CD4-positive, alpha-beta T cell treated with Interleukin-4 for 4 hours (primary cell): Measurements from ENCODE around the gene CHD2.
"Not testable (repeated sequence)": the region's sequence is repeated elsewhere in the genome, so short reads cannot be mapped to it uniquely, and the experiment has no call there.

Experiments
- DNase-seq: peaks from one replicate; pipeline ENCODE4 v3.0.0-alpha.2; 2020

CHD2 gene

DNA sequence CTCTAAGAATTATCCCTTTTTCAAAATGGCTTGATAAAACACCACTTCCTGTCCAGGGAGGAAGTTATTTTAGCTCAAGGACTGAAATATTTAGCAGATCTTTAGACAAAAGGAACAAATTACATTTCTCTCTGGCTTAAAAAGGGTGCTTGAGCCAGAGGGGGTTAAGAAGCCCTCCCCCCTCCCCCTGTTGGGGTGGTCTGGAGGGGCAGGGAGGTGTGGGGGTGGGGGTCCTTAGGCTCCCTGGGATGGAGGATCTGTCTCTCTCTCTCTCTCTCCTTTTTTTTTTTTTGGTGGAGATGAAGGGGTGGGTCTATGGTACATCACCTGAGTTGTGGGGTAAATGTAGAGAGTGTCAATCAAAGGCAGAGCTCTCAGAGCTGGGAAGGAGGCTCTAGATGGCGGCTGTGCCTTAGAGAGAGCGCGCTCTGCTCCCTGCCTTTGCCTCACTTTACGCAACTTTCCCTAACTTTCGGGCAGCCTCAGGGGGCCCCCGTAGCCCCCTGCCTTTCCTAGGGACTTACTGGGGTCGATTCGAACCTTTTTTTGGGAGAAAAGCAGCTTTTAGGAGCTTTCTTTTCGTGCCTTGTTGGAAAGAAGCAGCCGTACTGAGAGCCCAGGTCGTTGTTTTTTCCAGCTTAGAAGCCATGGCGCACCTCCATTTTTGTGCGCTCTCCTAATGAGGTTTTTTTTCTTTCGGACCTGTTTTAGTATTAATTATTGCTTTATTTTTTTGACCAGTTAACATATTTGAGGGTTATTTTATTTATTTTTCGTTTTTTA is at the start of gene CHD2:
CHD2 (plus strand) TSS at position 377 of the 783 bp plus-strand sequence. CDS start 914 bp downstream, outside the sequence.
- DNase-seq, result peak; percentile 75

DNA sequence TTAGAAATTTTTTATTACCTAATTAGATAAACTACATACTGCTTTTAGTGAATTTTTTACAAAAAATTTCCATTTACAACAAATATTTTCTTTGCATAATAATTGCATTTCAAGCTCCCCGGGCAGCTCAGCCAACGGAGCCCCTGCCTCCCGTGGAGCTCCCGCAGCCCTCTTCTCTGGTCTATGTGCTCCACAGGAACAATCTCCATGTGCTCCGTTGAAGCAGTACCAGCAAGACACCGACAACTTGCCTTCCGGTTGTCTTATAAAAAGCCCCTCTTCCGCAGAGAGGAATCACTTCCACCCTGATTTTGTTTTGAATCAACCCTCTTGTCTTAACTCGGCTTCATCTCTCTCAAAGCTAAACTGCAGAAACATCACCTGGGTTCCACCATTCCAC is 46.9 kb upstream of the CHD2 start:
- DNase-seq, result no peak

DNA sequence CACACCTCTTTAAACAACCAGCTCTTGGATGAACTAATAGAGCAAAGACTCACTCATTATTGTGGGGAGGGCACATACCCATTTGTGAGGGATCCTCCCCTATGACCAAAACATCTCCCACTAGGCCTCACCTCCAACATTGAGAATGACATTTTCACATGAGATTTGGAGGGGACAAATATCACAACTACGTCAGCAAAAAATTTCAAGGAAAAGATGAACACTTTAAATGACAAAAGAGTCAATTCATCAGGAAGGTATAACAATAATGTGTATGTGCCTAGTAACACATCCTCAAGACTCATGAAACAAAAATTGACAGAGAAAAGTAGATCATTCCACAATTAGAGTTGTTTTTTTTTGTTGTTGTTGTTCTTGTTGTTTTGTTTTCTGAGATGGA is 38.4 kb upstream of the CHD2 start:
- no peak for DNase-seq

DNA sequence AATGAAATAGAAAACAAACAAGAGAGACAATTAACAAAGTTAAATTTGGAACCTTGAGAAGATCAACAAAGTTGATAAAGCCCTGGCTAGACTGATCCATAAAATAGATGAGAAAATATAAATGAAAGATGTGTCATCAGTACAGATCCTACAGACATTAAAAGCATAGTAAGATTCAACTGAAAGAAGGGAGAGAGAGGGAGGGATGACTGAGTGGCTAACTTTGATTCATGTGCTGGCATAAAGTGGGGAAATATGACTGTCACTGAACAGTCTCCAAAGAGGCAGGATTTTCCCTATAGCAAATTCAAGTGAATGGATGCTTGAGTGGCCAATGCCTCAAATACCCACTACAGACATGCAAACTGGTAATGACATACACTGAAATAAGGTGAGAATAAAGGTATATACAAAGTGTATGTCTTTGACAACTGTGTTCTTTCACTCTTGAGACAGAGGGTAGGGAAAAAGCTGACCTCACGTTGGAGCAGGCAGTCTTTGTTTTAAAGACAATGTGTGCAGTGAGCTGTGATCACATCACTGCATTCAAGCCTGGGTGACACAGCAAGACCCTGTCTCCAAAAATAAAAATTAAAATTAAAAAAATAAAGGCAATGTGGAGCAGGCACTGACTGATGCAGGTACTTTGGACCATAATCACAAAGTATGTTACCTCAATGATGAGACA is 35.9 kb upstream of the CHD2 start:
- DNase-seq, result no peak

DNA sequence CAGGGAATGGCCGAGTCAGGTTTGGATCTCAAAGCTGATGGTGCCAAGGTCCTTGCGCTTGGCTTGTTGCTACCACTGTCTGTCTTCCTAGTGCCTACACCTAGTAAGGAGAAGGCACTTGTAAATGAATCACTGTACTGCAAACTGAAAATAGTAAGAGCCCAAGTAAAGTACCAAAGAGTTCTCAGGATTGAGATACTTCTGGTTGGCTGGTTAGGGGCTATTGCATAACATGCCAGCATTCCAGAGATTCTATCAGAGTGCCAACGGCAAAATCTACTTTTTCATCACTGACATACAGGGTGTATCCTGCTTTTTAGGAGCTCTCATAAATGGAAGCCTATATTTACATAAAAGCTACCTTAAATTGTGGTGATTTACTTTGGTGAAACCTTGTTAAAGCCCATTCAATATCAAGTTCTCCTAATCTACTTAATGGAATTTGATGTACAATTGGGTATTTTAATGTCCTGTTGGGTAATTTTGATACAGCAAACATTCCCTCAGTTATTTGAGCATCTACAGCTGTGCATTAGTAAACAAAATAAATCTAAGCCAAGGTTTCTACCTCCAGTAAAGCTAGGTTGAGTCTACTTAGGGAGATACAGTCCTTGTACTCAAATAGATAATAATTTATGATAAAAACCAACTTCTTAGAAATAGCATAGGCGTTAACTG is 30.7 kb upstream of the CHD2 start:
- no peak for DNase-seq

DNA sequence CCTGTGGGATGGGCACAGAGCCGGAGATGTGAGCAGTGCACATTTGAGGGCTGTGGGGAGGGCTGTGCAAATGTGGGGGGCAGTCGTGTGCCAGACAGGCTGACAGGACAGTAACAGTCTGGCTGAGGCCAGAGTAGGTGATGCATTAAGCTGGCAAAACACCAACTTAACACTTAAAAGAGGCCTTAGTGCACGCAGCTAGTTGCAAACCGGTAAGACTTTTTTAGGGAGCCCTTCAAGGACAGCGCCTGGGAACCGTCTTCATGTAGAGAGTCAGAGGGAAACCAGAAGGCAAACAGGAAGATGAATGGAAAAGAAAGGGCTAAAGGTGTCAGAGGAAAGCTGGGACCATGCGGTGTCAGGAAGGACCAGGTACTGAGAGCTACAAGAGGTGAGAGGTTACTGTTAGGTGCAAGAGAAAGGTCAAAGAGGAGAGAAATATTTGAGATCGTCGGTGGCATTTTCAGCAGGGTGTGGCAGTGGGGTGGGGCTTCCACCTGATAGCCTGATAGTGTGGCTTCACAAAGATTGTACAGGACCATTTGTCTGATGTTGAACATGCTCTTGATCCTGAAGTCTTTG is 30.0 kb upstream of the CHD2 start:
- no peak for DNase-seq

DNA sequence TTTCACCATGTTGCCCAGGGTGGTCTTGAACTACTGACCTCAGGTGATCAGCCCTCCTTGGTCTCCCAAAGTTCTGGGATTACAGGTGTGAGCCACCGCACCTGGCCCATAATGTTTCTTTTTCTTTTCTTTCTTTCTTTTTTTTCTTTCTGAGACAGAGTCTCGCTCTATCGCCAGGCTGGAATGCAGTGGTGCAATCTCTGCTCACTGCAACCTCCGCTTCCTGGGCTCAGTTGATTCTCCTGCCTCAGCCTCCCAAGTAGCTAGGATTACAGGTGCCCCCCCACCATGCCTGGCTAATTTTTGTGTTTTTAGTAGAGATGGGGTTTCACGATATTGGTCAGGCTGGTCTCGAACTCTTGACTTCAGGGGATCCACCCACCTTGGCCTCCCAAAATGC is 27.2 kb upstream of the CHD2 start:
- not testable (repeated sequence) for DNase-seq

DNA sequence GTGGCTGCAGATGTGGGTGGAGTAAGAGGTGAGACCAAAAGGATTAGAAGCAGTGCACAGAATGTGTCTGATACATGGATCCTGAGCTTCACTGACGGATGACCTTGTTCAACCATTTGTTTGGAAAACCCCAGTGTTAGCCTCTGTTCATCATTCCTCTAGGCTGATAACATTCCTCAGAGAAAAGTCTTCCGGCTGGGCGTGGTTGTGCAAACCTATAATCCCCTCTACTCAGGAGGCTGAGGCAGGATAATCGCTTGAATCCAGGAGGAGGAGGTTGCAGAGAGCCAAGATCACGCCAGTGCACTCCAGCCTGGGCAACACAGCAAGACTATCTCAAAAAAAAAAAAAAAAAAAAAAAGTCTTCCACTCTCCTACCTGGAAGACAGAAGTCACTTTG is 23.1 kb upstream of the CHD2 start:
- DNase-seq, result no peak

DNA sequence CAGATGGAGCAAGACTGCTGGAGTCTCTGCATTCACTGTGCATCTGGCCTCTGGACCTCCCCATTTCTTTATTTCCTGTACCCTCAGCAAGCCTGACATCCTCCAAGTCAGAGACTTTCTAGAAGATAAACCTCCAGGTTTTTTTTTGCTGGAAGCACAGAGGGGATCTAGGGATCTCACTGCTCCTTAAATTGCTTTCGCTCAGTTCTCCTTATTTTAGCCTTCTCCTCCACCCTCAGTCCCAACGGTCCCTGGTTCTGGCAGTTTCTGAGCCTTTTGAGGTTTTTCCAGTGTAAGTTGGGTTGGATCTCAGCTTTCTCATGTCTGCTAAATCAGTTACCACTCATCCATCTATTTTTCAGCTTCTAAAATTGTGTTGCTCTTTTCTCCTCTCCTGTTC is 22.7 kb upstream of the CHD2 start:
- DNase-seq, result no peak

DNA sequence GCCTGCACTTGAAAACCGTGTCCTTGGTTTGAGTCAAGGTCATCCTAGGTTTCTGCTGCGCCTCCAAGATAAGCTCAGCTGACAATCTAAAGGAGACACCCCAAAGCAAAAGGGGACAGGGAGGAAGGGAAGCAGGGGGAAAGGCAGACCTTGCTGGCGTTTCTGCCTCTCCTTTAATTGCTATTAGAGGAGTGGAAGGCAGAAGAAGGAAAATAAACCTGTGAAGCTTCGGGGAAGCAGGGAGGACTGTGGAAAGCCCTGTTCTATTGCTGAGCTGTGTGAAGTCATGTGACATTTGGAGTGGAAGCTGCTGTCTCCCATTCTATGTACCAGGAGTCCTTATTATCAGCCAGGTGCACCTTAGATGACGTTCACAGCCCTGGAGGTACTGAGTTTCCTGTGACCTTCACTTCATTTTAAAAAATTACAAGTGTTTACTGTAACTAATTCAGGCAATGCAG is 21.5 kb upstream of the CHD2 start:
- no peak for DNase-seq

DNA sequence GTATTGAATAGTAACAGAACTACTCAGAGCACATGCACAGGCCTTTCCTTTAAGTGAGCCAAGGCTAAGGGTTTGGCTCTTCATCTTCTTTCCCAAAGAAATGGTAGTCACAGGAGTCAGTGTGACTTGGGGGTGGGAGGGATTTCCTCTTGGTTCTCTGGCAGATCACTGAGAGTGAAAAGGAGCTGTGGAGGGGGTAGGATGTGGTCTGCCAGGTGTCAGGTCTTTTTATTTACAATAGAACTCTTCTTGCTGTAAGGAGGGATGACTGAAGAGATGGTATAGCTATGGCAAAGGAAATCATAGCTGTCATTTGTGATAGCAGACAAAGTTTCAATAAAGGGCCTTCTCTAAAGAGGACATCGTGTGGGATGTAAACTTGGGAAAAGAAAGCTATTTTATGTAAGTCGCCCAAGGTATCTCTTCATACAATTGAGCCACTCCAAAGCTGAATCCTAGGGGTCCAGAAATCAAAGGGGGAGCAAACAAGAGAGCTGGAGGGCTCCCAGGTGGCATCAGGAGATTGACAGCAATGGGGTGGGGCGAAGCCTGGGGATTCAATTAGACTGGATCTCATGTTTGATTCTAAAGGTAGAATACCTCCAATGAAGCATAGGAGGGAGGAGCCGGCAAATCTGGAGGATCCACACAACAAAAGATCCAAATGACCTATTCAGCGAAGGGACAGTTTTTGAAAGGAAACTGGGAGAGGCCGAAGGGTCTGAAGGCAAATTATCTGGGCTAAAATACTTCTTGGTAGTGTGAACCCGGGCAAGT is 20.0 kb upstream of the CHD2 start:
- peak; percentile 39 for DNase-seq

DNA sequence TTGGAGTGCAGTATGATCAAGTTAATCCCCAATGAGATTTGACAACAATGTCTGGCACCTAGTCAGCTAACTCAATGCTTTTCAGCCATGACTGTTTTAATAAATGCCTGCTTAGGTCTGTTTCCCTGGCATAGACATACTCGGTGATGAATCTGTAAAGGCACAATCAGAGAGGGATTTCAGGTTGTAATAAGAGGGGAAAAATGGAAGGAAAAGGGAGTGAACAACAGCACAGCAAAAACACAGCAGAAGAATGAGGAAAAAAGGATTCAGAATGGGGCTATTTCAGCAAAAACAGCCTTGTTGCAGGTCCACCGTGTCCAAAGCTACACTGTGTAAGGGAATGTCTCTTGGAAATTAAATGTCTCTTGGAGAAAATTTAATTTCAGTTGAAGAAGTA is 19.3 kb upstream of the CHD2 start:
- no peak for DNase-seq

DNA sequence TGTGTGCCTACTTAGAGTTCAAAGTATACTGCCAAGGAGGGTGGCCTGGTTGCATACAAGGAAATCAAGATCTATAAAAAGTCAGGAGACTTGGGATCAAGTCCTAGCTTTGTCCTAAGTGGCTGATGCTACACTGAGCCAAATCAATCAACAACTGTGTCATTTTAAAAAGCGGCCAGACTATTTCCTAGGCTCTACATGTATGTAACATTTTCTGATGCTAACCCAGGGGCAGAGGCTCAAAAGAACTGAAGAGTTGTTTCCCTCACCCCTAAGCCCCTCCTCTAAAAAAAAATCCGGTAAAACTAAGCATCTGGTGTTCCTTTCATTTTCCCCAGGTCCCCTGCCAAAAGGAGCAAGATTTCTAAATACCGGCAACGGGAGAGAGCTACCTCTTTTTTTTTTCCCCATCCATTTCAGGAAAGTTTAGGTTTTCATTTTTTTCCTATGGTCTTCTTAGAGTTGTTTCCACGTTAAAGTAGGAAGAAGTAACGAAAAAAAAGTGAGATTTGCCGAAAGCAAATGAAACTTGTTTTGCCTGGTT is 18.8 kb upstream of the CHD2 start:
- DNase-seq, result no peak

DNA sequence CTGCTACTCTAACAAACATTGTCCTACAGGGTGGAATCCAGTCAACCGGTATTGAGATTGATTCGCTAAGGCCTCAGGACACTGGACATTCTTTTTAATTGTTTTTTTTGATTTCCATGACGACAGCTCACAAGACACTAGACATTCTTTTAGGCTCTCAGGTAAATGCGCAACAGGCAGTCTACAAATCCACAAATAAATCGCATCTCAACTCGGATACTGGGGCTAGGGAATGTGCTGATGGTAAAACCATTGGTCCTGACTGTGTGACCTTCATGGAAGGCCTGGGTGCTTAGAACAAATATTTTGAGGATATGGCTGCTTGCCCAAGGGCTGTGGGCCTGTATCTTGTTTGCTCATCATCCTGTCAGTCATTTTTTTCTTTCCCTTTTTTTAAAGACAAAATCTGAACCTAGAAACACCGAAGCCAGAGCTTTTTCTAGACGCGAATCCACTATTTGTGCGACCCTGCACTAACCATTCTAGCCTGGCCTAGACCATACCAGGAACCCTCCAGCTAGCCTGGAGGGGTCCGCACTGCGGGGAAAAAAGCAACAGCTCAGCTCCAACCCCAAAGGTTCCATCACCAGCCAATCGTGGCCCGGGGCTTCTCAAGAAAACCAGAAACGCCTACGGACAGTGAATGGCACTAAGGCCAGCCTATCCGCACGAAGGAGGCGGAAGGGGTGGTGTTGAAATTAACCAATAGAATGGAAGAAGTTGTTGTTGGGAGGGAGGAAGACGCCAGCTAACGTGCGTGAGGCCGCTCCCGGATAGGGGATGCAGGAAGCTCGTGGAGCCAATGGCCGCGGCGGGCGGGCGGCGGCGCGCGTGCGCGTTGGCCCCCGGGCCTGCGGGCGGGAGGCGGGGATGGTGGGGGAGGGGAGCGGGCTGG is 18.1 kb upstream of the CHD2 start:
- DNase-seq, result peak; percentile 100

DNA sequence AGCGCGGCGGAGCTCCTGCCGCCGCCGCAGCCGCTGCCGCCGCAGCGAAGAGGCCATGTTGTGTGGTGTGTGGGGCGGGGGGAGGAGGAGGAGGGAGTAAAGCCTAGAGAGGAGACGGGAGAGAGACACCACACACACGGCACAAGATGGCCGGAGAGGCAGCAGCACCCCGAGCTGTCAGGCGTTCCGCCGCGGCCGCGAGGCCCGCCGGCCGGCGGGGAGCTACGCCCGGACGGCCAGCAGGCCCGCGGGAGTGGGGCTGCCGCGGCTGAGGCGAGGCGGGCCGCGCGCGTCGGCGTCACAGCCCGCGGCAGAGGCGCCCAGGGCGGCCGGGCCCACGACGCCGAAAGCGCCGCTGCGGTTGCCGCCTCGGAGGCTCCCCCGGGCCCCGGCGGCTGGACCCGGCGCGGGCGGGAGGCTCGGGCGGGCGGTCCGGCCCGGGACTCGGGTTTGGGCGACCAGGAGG is 17.4 kb upstream of the CHD2 start:
- no peak for DNase-seq

DNA sequence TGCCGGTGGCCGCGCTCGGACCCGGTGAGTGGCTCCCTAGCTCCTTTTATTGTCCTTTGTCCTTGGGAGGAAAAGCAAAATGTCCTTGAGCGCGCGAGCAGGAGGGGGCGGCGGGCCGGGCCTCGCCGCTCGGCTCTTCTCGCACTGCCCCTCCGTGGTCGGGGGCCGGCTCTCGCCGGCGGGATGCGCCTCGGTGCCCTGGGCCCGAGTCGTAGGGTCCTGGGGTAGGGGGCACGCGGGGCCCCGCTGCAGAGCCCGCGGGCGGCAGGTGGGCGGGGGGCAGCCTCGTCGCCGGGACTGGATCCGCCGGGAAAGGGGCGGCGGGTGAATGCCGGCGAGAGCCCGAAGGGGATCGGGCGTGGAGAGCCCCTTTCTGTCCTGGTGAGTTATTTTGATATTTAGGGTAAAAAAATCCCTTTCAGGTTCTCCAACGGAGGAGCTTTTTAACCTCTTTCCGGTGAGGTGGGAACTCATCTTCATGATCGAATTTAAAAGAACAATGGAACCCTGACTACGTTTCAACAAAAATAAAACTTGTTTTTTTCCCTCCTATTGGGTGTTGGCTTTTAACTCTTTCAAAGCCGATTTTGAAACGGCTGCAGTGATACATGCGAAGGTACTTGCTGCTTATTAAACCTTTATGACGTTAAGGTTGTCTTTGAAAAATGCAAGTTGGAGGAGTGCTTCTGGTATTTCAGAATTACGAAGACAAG is 16.8 kb upstream of the CHD2 start:
- peak; percentile 87 for DNase-seq

DNA sequence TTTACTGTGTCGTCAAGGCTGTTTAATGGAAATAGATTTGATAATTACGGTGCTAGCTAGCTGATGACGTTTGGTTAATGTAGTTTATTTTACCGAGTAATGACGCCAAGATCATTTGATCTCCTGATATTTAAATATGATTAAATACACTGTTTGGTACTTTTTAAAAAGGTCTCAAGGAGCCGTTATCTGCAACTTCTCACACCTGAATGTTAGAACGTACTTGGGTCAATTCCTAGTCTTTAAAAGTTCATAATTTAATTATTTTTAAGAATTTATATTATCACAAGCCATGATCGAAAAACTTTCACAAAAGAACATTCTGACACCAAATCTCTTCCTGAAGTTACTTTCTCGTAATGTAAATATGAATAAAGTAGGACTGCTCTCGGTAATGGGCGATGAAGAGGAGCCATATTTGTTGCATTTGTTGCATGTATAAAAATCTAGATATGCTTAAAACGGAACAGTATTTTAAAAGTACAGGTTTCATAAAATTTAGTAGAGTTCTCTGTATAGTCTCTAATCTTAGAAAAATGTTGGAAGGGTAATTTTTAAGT is 16.2 kb upstream of the CHD2 start:
- no peak for DNase-seq

DNA sequence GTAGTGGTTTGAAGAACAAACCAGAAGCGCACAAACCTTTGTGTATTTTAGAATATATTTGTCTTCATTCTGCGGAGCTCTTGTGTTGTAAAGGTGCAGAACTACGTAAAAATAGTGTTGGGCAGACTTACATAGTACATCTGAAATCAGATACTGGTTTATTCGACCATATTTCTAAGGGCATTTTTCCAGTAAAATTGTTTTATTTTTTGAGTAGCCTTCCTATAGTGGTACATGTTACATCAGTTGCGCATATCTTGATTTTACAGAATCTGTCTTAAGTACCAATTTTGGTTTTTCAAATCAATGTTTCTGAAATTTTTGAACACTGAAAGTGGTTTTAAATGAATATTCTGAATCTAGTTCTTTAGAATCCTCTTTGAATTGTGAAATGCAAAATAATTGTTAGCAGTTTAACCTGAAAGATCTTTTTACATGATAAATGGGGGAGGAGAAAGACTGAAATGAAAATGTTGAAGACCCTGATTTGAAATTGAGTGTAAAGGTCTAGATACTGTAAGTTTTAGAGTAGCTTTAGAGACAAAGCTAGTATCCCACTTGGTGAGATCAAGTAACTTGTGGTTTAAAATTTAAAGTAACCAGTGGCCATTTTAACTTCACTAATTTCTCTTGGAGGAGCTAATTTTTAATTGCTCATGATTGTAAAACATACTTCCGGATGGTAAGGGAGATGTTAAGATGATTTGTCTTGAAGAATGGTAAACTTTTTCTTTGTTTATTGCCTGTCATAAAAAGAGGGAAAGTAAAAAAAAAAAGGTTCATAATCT is 15.5 kb upstream of the CHD2 start:
- DNase-seq, result peak; percentile 67
